Measurements from ENCODE around the gene SIGLEC9.

DNA sequence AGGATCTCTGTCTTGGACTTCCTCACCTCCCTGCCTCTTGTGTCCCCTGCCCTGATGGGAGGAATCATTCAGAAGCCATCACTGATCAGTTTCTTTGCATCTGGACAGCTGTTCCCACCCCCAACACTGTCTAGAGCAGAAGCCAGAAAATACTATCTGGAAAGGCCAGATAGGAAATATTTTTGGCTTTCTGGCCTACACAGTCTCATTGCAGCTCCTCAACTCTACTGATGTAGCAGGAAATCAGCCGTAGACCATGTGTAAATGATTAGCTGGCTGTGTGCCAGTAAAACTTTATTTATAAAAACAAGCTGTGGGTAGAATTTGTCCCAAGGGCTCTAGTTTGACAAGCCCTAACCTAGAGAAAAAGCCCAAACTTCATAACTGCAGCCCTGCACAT, 23.0 kb downstream of the SIGLEC9 start:
- TF ChIP-seq, protein P1, sequence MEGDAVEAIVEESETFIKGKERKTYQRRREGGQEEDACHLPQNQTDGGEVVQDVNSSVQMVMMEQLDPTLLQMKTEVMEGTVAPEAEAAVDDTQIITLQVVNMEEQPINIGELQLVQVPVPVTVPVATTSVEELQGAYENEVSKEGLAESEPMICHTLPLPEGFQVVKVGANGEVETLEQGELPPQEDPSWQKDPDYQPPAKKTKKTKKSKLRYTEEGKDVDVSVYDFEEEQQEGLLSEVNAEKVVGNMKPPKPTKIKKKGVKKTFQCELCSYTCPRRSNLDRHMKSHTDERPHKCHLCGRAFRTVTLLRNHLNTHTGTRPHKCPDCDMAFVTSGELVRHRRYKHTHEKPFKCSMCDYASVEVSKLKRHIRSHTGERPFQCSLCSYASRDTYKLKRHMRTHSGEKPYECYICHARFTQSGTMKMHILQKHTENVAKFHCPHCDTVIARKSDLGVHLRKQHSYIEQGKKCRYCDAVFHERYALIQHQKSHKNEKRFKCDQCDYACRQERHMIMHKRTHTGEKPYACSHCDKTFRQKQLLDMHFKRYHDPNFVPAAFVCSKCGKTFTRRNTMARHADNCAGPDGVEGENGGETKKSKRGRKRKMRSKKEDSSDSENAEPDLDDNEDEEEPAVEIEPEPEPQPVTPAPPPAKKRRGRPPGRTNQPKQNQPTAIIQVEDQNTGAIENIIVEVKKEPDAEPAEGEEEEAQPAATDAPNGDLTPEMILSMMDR (IDR thresholded peaks at IDR 0.05), result no peak
- no peak for TF ChIP-seq POLR2A (IDR thresholded peaks at IDR 0.05)
